ENCODE data around the gene TAF4. TPM values are rescaled to one million over a fixed set of nuclear protein-coding genes. Genes with fewer than 3 reads are reported as not detected.

Gene TAF4
- total and polyA plus RNA-seq, 2 donors (not counting 3 experiments of a cell fraction or from before 2014, with no cell fraction given): 6.1 to 19.5 TPM

GRCh38 chr20:61956396-61957342 is 109.0 kb downstream of the TAF4 start:
- no peaks in the 10 kb centered on the region for H3K79me2 ChIP-seq (ENCODE audit: control insufficient read depth, insufficient read depth, low read length)
- intact Hi-C loops (cut with micrococcal nuclease) (no loop called here), dilution Hi-C loops (cut with MboI; ENCODE audit: extremely low pct_ligation_motif_present, low sequenced_read_pairs) (no loop called here)
- H3K4me1 ChIP-seq (ENCODE audit: control insufficient read depth, extremely low read depth, insufficient read depth, low read length): no peaks in the 10 kb centered on the region
- TF ChIP-seq CTCF (IDR thresholded peaks at IDR 0.05; ENCODE audit: extremely low read depth in 1 of 2, insufficient read depth in 1 of 2, low read depth in 1 of 2, low read length in 2 of 2) (no peak), POLR2A (IDR thresholded peaks at IDR 0.05; ENCODE audit: low read depth, low read length) (no peak), FOS (IDR thresholded peaks at IDR 0.05; ENCODE audit: borderline replicate concordance, insufficient read depth, low read length) (no peak), EZH2 (IDR thresholded peaks at IDR 0.05; ENCODE audit: borderline replicate concordance, low read depth, low read length, severe bottlenecking) (no peak), GATA2 (IDR thresholded peaks at IDR 0.05; ENCODE audit: insufficient read depth, insufficient read length, low read depth, low read length) (no peak), JUN (IDR thresholded peaks at IDR 0.05; ENCODE audit: borderline replicate concordance, insufficient read depth, insufficient read length, low read depth) (no peak), MYC (IDR thresholded peaks at IDR 0.05; ENCODE audit: low read depth, low read length) (no peak), POLR2AphosphoS5 (IDR thresholded peaks at IDR 0.05; ENCODE audit: insufficient read depth, low read depth, low read length) (no peak), MAX (IDR thresholded peaks at IDR 0.05; ENCODE audit: insufficient read depth, insufficient read length) (no peak)
- no peak overlapping the region for H3K4me3 ChIP-seq (replicated peaks in 1 of 3; ENCODE audit: insufficient read depth in 1 of 3, low read depth in 1 of 3, low read length in 3 of 3)
- no peaks in the 10 kb centered on the region for H3K9me1 ChIP-seq (replicated peaks; ENCODE audit: control insufficient read depth, extremely low read depth, insufficient read depth, low read length)
- H3K36me3 ChIP-seq (ENCODE audit: control insufficient read depth in 2 of 2, extremely low read depth in 1 of 2, insufficient read depth in 2 of 2, low read length in 2 of 2): no peaks in the 10 kb centered on the region
- H3K4me2 ChIP-seq (ENCODE audit: insufficient read depth, low read length): no peak overlapping the region
- no peaks in the 10 kb centered on the region for H3K9me3 ChIP-seq (replicated peaks; ENCODE audit: control insufficient read depth, insufficient read depth, low read length)
- no peak overlapping the region for H3K9ac ChIP-seq (replicated peaks; ENCODE audit: extremely low read depth, insufficient read depth, low read length)
- no peak for DNase-seq (ENCODE audit: low read depth, low spot score)
- POLR2A ChIA-PET: no interaction called here
- no peak overlapping the region for H3K27ac ChIP-seq (ENCODE audit: insufficient read depth, low read depth, low read length)
- BruUV-seq (replicated peaks): no TSS peak
- FAIRE-seq: no peak
- no peaks in the 10 kb centered on the region for H4K20me1 ChIP-seq (replicated peaks; ENCODE audit: control insufficient read depth, extremely low read depth, insufficient read depth, low read length)
- no peak overlapping the region for H2AFZ ChIP-seq (ENCODE audit: low read depth, low read length)
- CTCF ChIA-PET: no interaction called here
- H3K27me3 ChIP-seq (ENCODE audit: control insufficient read depth in 2 of 2, insufficient read depth in 2 of 2, low read length in 2 of 2): no peaks in the 10 kb centered on the region

Data from endothelial cell of umbilical vein (primary cell).